Activated naive CD4-positive, alpha-beta T cell (primary cell): ENCODE data around the gene USP47.
"Not testable (repeated sequence)": the region's sequence is repeated elsewhere in the genome, so short reads cannot be mapped to it uniquely, and the experiment has no call there.

ENCODE experiments used
- DNase-seq, 4 experiments: peaks; one replicate each; lab custom pipeline; 2025; lab: John Stamatoyannopoulos, UW

The USP47 gene

DNA sequence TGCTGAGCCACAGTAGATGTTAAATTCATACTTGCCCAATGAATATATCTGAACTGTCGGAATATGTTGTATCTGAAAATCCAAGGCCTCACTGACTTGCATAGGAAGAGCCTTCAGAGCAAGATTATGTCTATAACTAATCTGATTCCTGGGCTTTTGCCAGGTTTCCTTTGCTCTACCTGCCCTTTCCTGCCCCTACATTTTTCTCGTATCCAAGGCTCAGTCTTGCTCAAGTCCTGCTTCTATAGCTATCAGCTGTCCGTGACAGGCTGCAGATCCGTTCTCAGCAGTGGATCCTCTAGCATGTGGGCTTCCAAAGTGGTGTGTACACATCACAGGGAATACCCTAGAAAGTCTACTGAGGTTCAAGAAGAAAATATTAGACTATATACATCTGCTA lies 18.8 kb upstream of the USP47 start:
- DNase-seq: no peak

DNA sequence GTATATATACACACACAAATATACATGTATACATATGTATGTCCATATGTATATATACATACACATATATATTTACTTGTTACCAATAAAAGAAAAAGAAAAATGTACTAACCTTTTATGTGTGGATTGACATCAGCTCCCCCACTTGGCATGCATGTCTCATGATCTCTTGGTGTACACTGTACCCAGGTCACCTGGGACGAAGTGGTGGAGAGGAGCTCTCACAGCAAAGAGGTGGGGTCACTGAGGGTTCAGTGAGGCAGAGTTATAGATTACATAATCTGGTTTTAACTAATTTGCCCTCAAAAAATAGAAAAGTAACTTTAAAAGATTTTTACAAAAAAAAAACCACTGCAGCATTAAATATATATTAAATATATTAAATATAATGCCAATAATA lies 15.5 kb upstream of the USP47 start:
- peak in 1 of 4 experiments; percentile 2 for DNase-seq

DNA sequence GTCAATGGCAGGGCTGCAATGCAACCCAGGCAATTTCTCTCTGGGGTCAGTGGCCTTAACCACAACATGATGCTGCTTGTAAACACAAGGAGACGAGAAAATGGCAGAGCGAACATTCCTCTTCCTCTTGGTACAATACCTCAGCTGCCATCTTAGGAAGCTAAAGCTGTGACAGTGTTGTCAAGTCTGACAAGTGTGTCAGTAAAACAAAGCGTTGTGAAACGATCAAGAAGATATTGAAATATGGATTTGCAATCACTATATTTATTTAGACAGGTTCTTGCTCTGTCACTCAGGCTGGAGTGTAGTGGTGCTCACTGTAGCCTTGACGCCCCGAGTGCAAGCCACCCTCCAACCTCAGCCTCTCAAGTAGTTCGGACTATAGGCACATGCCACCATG lies 14.5 kb upstream of the USP47 start:
- no peak for DNase-seq

DNA sequence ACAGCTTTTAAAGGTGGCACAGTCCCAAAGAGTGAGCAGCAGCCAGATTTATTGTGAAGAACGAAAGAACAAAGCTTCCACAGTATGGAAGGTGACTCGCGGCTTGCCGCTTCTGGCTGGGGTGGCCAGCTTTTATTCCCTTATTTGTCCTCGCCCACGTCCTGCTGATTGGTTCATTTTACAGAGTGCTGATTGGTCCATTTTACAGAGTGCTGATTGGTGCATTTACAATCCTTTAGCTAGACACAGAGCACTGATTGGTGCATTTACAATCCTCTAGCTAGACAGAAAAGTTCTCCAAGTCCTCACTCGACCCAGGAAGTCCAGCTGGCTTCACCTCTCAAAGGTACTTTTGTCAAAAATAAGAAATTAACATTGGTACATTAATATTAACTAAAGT lies 10.4 kb upstream of the USP47 start:
- DNase-seq: not testable (repeated sequence)

DNA sequence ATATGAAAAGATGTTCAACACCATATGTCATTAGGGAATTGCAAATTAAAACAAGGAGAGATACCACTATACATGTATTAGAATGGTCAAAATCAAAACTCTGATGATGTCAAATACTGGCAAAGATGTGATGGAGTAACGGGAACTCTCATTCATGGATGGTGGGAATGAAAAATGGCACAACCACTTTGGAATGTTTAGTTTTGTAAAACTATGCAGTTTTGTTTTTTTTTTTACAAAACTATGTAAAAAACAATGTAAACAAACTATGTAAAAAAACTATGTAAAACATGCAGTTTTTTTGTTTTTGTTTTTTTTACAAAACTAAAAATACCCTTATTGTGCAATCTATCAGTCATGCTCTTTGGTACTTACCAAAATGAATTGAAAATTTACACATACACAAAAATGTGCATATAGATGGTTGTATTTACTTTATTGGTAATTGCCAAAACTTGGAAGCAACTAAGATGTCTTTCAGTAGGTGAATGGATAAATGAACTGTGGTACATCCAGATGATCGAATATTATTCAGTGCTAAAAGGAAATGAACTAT lies 5.0 kb upstream of the USP47 start:
- no peak for DNase-seq

DNA sequence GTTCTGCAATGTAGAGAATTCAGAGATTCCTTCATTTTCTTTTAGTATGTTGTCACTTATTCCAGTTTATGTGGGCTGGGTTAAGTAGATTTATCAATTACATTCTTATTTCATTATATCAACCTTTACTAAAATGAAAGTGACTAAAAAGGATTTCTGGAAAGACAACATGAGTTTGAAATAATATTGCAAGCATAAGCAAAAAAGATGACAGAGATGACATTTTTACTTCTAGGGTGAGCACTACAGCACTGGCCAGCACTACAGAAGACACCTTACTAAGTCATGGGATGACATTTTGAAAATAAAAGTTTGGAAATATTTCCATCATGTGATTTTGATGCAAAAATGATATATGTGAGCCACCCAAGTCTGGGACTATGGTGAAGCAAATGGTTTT lies 2.1 kb upstream of the USP47 start:
- DNase-seq: no peak

DNA sequence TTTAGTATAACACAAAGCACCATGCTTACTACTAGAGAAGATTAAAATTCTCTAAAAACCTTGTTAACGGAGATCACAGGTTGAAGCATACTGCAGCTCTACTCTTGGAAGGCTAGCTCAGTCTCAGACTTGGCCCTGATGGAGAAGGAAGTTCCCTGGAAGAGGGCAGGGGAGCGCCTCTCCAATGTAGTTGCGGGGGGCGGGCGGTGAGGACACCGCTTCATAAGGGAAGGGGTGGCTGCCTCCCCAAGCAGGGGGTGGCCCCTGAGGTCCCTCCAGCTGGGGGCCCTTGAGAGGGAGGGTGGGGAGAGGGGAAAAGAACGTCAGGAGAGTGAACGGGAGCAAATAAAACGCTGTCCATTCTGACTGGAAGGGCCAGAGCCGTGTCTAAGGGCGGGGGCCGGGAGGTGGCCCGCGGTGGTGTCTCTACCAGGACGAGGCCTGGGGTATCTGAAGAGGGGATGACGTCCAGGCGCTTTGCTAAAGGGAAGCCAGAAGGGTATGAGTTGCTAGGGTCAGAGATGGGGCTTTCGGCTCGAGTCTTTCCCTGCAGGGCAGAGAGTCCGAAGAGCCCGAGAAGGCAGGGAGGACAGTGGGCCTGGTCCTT lies 553 bp upstream of the USP47 start:
- peak in 2 of 4 experiments; percentile 36 to 37 for DNase-seq

DNA sequence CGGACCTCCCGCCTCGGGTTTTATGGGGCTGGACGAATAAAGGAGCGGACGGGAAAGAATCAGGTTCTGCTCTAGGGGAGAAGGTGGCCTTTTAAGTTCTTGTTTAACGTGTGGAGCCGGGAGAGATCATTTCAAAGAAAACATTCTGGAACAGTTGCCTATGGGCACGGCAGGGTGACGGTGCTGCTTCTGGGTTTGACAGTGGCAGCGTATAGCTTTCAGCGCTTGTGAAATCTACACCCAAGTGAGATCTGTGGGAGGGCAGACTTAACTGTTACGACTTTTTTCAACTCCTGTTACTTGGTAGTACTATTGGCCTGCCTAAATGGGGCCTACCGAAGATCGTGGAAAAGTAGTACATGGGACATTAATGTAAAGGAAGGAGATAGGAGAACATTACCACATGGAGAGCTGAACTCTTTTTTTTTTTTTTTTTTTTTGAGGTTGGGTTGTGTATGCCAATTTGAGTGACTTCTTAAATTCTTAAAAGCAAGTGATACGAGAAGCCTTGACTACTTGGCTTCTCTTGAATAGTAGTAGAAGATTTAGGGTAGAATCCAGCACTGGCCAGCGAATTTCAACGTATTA lies 743 bp downstream of the USP47 start:
- peak in 3 of 4 experiments; percentile 21 to 48 (median 47) for DNase-seq

DNA sequence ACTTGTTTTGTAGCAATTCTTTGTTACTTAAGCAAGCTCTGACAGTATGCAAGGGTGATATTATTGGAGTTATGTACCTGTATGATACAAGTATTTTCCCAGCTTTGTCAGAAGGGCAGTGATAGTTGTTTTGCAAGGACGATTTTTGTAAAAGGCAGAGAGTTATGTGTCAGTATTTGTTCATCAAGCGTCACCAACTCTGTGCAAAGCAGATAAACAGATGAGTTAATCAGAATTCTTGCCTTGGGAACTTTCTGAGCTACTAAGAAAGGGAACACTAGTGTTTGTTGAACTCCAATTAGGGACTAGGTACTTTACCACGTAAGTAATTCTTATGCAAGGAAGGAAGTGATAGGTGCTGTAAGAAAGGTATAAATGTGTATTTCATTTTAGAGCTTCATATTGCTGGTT lies 1.4 kb downstream of the USP47 start:
- no peak for DNase-seq

DNA sequence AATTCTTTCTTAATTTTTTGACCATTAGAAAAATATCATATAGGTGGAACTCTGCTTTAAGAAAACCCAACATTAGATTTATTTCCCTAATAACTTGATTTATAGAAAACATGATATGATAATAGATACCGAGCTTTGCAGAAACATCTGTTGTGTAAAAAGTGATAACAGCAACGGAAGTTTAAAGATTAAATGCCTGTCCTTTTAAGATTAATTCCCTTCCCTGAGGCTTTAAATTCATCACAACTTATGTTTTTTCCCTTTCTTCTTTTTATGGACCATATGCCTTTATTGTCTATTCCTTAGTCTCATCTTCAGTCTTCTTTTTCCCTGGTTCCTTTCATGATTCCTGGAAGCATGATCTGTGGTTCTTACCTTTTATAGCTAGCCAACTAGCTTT lies 1.9 kb downstream of the USP47 start:
- DNase-seq: no peak

DNA sequence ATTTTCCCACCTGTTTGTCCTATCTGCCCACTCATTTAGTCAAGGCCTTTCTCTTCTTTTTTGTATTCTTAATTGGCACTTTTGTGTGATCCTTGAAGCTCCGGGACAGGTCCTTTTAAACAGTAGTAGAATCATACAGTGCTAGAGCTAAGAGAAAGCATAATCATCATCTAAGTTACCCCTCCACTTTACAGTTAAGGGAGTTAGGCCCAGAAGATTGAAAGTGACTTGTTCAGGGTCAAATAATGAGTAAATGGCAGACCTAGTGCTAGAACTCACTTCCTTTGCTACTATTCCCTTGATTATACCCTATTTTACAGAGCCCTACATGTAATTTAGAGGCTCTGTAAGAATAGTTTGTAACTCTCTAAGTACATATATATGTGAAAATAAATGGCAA lies 2.5 kb downstream of the USP47 start:
- no peak for DNase-seq

DNA sequence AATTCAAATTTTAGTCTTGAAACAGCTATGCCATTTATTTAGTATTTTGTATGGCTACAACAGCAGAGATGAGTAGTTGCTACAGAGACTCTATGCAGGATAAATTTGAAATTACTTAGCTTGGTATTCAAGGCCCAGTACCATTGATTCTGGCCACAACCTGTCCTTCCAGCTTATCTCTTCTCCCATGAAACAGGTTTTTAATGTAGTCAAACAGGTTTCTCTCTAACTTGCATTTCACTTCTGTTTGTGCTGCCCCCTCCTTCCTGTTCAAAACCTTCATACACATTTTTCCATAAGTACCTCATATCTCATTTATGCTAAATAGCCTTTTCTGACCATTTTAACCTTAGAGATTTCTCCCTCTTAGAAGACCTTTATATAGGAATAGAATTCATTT lies 3.3 kb downstream of the USP47 start:
- no peak for DNase-seq

DNA sequence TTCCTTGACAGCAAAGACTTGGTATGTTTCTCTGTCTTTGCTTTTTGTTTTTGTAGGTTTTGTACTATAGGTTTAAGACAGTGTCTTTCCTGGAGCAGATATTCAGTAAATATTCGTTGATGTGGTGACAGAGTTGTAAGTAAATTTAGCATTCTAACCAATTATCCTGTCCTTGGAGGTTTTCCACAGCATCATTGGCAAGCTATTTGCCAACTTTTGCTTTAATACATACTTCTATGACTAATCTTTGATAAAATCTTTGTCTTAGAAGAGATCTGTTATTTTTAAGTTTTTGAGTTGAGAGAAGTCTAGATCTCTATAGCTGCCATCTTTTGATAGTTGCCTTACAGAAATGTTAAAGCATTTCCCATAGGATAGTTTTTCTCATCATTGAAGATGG lies 3.8 kb downstream of the USP47 start:
- DNase-seq: no peak

DNA sequence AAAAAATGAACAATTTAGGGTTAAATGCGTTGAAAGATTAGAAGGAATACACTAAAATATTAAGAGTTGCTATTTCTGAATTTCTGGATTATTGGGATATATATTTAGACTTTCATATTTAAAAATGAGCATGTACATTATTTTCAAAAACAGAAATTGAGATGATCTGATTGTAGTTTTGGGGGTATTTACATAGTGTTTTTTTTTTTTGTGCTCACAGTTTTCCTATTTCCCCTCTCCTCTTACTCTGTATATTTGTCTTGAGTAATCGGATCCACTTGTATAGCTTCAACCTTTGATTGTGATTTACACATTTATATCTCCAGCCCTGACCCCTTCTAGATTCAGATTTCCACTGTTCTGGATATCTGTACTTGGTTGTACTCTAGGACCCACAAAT lies 5.3 kb downstream of the USP47 start:
- DNase-seq: no peak

DNA sequence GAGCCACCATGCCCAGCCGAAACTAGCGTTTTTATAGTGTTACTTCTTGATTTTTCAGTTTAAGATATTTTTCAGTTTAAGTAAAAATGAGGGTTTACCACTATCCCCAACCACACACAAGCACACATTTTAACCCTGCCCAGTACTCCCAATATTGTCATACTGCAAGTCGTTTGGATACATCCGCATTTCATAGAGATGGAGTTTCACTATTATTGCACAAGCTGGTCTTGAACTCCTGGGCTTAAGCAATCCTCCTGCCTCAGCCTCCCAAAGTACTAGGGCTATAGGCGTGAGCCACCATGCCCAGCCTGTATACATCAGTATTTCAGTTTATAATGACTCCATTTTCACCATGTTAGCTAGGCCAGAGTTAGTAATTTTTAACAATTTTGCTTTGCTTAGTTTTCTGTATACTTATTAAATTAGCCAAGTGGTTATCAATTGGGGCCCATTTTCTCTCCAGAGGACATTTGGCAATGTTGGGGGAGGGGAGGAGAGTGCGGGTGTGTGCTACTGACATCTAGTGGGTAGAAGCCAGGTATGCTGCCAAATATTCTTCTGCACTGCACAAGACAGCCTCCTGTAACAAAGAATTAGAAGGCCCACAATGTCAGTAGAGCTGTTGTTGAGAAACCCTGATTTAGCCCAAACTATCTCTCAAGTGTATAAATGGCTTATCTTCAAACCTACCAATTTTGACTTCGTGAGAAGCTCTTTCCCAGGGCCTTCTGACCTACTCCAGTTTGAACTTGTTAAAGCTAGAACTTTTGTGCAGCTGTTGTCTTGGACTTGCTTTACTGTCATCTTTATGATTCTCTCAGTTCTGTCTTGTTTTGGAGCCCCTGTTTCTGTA lies 7.3 kb downstream of the USP47 start:
- DNase-seq: peak in 1 of 4 experiments; percentile 26

DNA sequence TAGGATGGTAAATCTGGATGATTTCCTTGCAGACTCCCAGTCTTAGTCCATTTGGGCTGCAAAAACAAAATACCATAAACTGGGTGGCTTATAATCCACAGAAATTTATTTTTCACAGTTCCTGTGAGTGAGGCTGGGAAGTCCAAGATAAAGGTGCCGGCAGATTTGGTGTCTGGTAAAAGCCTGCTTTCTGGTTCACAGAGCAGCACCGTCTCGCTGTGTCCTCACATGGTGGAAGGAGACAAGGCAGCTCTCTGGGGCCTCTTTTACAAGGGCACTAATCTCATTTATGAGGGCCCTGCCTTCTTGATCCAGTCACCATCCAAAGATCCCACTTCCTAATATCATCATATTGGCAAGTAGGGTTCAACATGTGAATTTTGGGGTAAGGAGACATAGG lies 8.9 kb downstream of the USP47 start:
- no peak for DNase-seq

DNA sequence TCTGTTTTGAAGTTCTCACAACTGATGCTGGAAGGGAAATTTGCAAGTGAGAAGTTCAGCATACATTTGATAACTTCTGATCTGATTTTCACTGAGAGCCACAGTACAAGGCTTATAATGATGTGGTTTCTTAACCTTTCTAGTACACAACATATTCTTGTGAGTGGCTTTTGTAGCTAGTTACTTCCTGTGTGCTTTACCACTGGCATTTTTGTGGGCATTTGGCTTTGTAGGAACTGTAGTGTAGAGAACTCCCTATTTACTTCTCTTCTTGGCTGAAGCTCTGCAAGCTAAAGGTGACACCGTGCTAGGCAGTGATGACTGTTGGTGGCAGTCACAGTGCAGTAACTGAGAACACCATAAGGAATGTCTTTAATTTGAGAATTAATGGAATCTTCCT lies 14.9 kb downstream of the USP47 start:
- no peak for DNase-seq

DNA sequence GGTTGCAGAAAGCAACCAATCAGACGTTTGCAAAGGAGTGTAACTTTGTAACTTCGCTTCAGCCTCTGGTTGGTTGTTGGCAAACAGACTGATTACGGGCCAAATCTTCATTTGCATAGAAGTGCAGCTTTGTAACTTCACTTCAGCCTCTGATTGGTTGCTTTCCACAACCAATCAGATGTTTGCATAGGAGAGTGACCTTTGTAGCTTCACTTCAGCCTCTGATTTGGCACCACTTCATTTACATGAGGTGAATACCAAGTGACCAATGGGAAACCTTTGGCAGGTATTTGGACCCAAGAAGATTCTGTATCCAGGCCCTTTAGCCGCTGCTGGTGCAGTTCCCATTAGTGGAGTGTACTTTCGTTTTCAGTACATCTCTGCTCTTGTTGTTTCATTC lies 16.0 kb downstream of the USP47 start:
- DNase-seq: no peak

DNA sequence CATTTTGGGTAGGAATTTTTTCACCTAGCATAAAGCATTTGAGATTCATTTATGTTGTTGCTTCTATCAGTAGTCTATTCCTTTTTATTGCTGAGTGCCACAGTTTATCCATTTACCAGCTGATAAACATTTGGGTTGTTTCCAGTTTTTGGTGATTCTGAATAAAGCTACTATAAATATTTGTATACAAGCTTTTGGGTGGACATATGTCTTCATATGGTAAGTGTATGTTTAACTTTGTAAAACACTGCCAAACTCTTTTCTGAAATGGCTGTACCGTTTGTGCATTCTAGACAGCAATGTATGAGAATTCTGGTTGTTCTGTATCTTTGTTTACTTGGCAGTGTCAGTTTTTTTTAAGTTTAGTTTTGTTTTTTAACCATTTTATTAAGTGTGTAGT lies 16.9 kb downstream of the USP47 start:
- DNase-seq: no peak

DNA sequence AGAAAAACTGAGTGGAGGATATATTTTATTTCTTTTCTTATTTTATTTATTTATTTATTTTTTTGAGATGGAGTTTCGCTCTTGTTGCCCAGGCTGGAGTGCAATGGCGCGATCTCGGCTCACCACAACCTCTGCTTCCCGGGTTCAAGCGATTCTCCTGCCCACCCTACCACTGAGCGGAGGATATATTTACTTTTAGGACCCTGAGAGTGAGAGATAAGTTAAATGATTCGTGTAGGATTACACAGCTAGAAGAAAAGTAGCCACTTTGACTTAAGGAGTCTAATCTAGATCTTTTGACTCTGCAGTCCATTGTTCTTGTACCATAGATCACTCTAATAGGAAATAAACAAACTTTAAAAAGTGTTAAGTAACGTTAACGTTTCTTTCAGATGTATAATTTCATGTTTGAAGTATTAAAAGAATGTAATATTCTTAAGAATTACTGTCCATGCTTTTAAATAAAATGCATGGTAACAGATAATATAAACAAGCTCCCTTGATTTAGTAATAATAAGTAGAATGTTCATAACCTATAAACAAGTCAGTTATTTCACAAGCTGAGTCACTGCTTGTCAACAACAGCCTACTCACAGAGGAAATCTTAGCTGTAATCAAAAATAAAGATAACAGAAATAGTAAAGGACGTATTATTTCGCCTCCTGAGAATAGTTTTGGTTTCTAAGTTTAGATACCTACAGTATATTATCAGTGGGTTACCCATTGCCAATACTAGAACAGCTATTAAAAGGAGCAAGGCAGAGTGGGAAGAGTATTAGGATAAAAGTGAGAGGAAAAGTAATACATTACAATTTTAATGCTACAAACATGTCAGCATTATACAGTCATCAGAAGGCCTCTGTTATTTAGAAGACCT lies 18.6 kb downstream of the USP47 start:
- DNase-seq: no peak

DNA sequence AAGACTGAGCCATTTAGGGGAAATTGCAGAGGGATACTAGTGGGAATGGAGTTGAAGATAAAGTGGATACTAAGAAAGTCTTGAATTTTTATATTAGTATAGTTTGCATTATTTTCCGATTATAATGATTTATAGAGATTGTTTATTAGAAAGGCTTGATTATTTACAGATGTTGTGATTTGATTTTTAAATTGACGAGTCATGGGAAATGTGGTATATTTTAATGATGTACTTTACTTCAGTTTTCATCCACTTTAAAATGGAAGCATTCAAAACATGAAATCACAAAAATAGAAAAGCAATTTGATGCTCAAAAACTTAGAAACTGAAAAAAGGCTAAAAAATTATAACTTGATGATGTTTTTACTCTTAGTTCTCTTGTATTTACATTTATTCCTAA lies 21.2 kb downstream of the USP47 start:
- no peak for DNase-seq

DNA sequence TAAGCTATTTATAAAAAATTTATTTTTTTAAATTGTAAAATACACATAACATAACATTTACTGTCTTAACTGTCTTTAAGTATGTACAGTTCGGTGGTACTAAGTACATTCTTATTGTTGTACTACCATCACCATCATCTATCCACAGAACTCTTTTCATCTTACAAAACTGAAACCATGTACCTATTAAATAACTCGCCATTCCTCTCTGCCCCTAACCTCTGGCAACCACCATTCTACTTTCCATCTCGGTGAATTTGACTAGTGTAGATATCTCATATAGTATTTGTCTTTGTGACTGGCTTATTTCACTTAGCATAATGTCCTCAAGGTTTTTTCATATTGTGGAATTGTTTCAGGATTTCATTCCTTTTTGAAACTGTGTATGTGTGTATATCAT lies 22.6 kb downstream of the USP47 start:
- no peak for DNase-seq
